Hepatocyte (in vitro differentiated cells): Measurements from ENCODE around the gene ABCB10. TPM values are rescaled to one million over a fixed set of nuclear protein-coding genes. Genes with fewer than 3 reads are reported as not detected.

Experiments used
- DNase-seq: peaks from one replicate; pipeline ENCODE4 v3.0.0-alpha.2; 2016; ENCODE audit warnings: low spot score
- H2AFZ ChIP-seq: fragments of 200-600 bp; sonication (generic); 2 replicates; pipeline ENCODE4 v1.6.0; 2016; ENCODE audit warnings: antibody characterized with exemption, mild to moderate bottlenecking
- H3K27ac ChIP-seq: fragments of 200-600 bp; sonication (generic); 2 replicates; pipeline ENCODE4 v1.5.1; 2016; ENCODE audit warnings: mild to moderate bottlenecking
- H3K27me3 ChIP-seq: fragments of 200-600 bp; sonication (generic); 2 replicates; pipeline ENCODE4 v1.6.1; 2016
- H3K36me3 ChIP-seq: fragments of 200-600 bp; sonication (generic); replicated peaks from 2 replicates; pipeline ENCODE4 v1.5.1; 2016; ENCODE audit warnings: low read depth; ENCODE audit not compliant: insufficient read depth
- H3K4me1 ChIP-seq: fragments of 200-600 bp; sonication (generic); 2 replicates; pipeline ENCODE4 v1.5.1; 2016; ENCODE audit warnings: mild to moderate bottlenecking, moderate library complexity; ENCODE audit not compliant: insufficient read depth
- H3K4me2 ChIP-seq: fragments of 200-600 bp; sonication (generic); 2 replicates; pipeline ENCODE4 v1.6.0; 2016
- H3K4me3 ChIP-seq: fragments of 200-600 bp; sonication (generic); 2 replicates; pipeline ENCODE4 v1.5.1; 2016; ENCODE audit warnings: mild to moderate bottlenecking
- H3K79me2 ChIP-seq: fragments of 200-600 bp; sonication (generic); 2 replicates; pipeline ENCODE4 v1.6.0; 2017; ENCODE audit warnings: mild to moderate bottlenecking
- H3K9me2 ChIP-seq: fragments of 200-600 bp; sonication (generic); replicated peaks from 2 replicates; pipeline ENCODE4 v1.6.0; 2017; ENCODE audit warnings: mild to moderate bottlenecking; ENCODE audit not compliant: insufficient read depth
- H3K9me3 ChIP-seq: fragments of 200-600 bp; sonication (generic); 2 replicates; pipeline ENCODE4 v1.5.1; 2016; ENCODE audit warnings: low read depth, mild to moderate bottlenecking
- H4K20me1 ChIP-seq: fragments of 200-600 bp; sonication (generic); 2 replicates; pipeline ENCODE4 v1.6.0; 2016; ENCODE audit warnings: mild to moderate bottlenecking; ENCODE audit not compliant: insufficient read depth, poor library complexity, severe bottlenecking
- CTCF ChIP-seq: fragments of 200-600 bp; sonication (generic); IDR thresholded peaks from 2 replicates; pipeline ENCODE4 v1.5.1; 2016; ENCODE audit warnings: antibody characterized with exemption, mild to moderate bottlenecking; ENCODE audit not compliant: poor library complexity
- EZH2 ChIP-seq: fragments of 200-600 bp; sonication (generic); IDR thresholded peaks from 2 replicates; pipeline ENCODE4 v1.6.1; 2016; ENCODE audit warnings: antibody characterized with exemption, mild to moderate bottlenecking, borderline replicate concordance
- EZH2phosphoT487 ChIP-seq: fragments of 200-600 bp; sonication (generic); IDR thresholded peaks from one replicate; pipeline ENCODE4 v1.6.1; 2018; ENCODE audit warnings: antibody characterized with exemption, mild to moderate bottlenecking, low read depth, moderate library complexity; ENCODE audit not compliant: unreplicated experiment, severe bottlenecking
- WGBS: methylation state at CpG from one replicate; pipeline ENCODE4 v1.1.6; 2016; ENCODE audit warnings: low lambda C conversion rate; ENCODE audit errors: missing lambda C conversion rate; 5-methylcytosine and 5-hydroxymethylcytosine counted together
- polyA plus RNA-seq: library from polyadenylated mRNA; unstranded; fragments of >200 nt; fragmentation: Nextera tagmentation; extraction: Ambion mirVana; gene quantifications from 2 replicates; pipeline ENCODE4 v1.2.1, GENCODE V29; 2016
- total RNA-seq: library from RNA; depleted of rRNA; stranded (reverse); fragments of >200 nt; gene quantifications from 2 replicates; pipeline ENCODE4 v1.2.3, GENCODE V29; 2014

The ABCB10 gene
- total and polyA plus RNA-seq, 2 experiments from 2014 or later = 23.4 to 33.3 TPM

- no peak overlapping the region for H3K27ac ChIP-seq
- H2AFZ ChIP-seq = no peak overlapping the region
- H4K20me1 ChIP-seq = peaks cover 23% of the 10 kb centered on the region
- no peaks in the 10 kb centered on the region for H3K27me3 ChIP-seq
- no peaks in the 10 kb centered on the region for H3K9me2 ChIP-seq
- H3K4me2 ChIP-seq = no peak overlapping the region
- H3K9me3 ChIP-seq = no peaks in the 10 kb centered on the region
- peaks cover 92% of the 10 kb centered on the region for H3K79me2 ChIP-seq
- no peaks in the 10 kb centered on the region for H3K36me3 ChIP-seq
- no peak for DNase-seq
- TF ChIP-seq EZH2phosphoT487 (no peak), EZH2 (no peak), CTCF (no peak)
- 95% methylated on average over 7 of the region's 7 CpGs for WGBS
- peaks cover 24% of the 10 kb centered on the region for H3K4me1 ChIP-seq
- no peak overlapping the region for H3K4me3 ChIP-seq
Observed at GRCh38 chr1:229553621-229554130, 4.8 kb downstream of the ABCB10 start.

- no peaks in the 10 kb centered on the region for H3K9me3 ChIP-seq
- H3K4me2 ChIP-seq = no peak overlapping the region
- TF ChIP-seq EZH2 = no peak
- TF ChIP-seq CTCF = no peak
- TF ChIP-seq EZH2phosphoT487 = no peak
- DNase-seq = no peak
- peaks cover 95% of the 10 kb centered on the region for H3K79me2 ChIP-seq
- H3K9me2 ChIP-seq = no peaks in the 10 kb centered on the region
- H2AFZ ChIP-seq = no peak overlapping the region
- H3K4me1 ChIP-seq = peaks cover 24% of the 10 kb centered on the region
- H3K27me3 ChIP-seq = no peaks in the 10 kb centered on the region
- no peak overlapping the region for H3K4me3 ChIP-seq
- no peak overlapping the region for H3K27ac ChIP-seq
- no peaks in the 10 kb centered on the region for H3K36me3 ChIP-seq
- WGBS = 83% methylated on average over 5 of the region's 5 CpGs
- peaks cover 24% of the 10 kb centered on the region for H4K20me1 ChIP-seq
Observed at GRCh38 chr1:229552732-229553131, 5.8 kb downstream of the ABCB10 start.

- peaks cover 20% of the 10 kb centered on the region for H4K20me1 ChIP-seq
- 81% methylated on average over 3 of the region's 3 CpGs for WGBS
- DNase-seq = no peak
- H3K27me3 ChIP-seq = no peaks in the 10 kb centered on the region
- no peak overlapping the region for H3K27ac ChIP-seq
- no peaks in the 10 kb centered on the region for H3K9me2 ChIP-seq
- no peak overlapping the region for H3K4me2 ChIP-seq
- H3K36me3 ChIP-seq = no peaks in the 10 kb centered on the region
- H3K9me3 ChIP-seq = no peaks in the 10 kb centered on the region
- H3K4me3 ChIP-seq = no peak overlapping the region
- no peak overlapping the region for H2AFZ ChIP-seq
- peaks cover 11% of the 10 kb centered on the region for H3K4me1 ChIP-seq
- peaks cover 78% of the 10 kb centered on the region for H3K79me2 ChIP-seq
- no peak for TF ChIP-seq CTCF
- TF ChIP-seq EZH2 = no peak
- no peak for TF ChIP-seq EZH2phosphoT487
Observed at GRCh38 chr1:229550812-229551567, 7.5 kb downstream of the ABCB10 start.
